ENCODE measurements around the gene TCN1. TPM values are rescaled to one million over a fixed set of nuclear protein-coding genes. Genes with fewer than 3 reads are reported as not detected.
"Not testable (repeated sequence)": the region's sequence is repeated elsewhere in the genome, so short reads cannot be mapped to it uniquely, and the experiment has no call there.

The TCN1 gene
- total RNA-seq, 1 donor from 2014 or later, result not detected

DNA sequence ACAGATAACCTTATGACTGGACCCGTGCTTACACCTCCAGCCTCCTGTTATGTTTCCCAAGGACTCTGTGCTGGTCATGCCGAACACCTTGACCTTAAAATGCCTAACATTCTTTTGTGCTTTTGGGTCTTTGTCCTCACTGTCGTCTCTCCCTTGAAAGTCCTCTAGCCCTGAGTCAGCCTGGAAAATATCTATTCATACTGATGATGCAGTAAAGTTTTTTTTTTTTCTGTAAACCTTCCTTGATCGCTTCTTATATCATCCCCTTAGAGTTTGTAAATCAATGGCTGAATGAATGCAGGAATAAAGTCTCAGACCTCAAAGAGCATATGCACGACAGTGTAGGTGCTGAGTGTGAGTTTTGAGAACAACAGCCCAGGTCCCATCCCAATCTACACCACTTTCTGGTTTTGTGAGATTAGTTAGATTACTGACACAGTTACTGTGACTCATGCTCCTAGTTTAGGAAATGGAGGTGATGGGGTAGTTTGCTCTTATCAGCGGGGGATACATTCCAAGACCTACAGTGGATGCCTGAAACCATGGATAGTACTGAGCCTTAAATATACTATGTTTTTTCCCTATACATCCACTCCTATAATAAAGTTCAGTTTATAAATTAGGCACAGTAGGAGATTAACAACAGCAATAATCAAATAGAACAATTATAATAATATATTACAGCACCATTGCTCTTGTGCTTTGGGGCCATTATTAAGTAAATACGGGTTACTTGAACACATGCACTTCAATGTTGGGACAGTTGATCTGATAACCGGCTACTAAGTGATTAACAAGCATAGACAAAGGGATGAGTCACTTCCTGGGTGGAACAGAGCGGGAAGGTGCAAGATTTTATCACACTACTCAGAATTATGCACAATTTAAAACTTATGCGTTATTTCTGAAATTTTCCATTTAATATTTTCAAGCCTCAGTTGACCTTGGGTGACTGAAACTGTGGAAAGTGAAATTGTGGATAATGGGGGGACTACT is 8.6 kb downstream of the TCN1 start:
- peak; percentile 29 for DNase-seq (ENCODE audit: extremely low read depth, low read depth, low spot score)

DNA sequence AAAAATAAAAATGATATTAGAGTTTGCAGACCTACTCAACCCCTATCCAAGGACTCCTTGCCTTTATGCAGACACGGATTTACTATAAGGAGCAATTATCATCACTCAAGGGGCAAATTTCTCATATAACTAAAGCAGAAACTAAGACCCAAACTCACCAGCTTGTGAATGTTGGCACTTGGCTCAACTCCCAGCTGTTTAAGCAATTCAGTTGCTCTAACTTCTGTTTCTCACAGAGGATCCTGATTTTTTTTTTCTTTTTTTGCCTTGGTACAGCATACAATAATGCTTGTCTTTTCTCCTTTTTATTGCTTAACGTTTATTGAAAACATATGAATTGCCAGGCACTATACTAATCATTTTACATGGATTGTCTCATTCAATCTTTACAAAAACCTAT is 11.4 kb downstream of the TCN1 start:
- no peak for DNase-seq (ENCODE audit: extremely low read depth, low read depth, low spot score)

DNA sequence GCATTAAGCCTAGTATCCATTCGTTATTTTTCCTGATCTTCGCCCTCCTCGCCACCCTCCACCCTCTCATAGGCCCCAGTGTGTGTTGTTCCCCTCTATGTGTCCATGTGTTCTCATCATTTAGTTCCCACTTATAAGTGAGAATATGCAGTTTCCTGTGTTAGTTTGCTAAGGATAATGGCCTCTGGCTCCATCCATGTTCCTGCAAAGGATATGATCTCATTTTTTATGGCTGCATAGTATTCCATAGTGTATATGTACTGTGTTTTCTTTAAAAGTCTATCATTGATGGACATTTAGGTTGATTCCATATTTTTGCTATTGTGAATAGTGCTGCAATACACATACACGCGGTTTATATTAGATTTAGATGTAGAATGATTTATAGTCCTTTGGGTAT is 14.9 kb downstream of the TCN1 start:
- not testable (repeated sequence) for DNase-seq (ENCODE audit: extremely low read depth, low read depth, low spot score)

DNA sequence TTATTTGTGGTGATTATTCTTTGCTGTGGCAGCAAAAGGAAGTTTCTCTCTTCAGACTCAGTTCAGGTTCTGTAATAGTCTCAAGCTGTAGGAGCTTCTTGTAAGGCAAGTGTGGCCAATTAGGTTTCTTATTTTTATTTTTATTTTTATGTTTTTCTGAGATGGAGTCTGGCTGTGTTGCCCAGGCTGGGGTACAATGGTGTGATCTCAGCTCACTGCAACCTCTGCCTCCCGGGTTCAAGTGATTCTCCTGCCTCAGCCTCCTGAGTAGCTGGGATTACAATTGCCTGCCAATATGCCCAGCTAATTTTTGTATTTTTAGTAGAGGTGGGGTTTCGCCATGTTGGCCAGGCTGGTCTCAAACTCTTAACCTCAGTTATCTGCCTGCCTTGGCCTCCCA is 16.7 kb downstream of the TCN1 start:
- not testable (repeated sequence) for DNase-seq (ENCODE audit: extremely low read depth, low read depth, low spot score)

DNA sequence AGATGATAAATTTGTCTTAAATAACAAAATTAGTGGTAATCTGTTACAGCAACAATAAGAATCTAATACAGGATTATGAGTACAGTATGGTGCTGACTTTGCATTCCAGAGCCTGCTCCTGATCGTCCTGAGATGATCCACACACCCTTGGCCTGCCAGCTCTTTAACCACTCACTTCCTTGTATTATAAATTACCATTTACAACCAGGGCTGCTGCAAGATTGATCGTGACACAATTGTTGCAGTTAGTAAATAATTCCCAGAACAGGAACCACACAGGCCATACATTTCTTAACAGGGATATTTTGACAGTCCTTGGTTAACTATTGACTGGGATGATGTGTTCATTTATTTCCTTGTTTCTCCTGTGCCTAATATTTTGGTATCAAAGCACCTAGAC is 17.2 kb downstream of the TCN1 start:
- no peak for DNase-seq (ENCODE audit: extremely low read depth, low read depth, low spot score)

DNA sequence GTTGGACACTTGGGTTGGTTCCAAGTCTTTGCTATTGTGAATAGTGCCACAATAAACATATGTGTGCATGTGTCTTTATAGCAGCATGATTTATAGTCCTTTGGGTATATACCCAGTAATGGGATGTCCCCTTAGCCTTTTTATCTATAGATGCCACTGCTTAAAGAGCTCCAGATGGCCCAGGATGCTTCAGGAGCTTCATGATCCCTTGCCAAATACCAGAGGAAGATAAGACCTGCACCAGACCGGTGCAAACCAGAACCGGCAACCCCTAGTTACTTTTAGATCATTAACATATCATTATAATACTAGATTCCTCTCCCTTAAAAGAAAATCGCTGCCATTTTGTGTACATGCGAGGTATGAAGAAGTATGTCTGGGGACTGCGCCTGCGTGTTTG is 17.8 kb downstream of the TCN1 start:
- DNase-seq (ENCODE audit: extremely low read depth, low read depth, low spot score), result not testable (repeated sequence)

DNA sequence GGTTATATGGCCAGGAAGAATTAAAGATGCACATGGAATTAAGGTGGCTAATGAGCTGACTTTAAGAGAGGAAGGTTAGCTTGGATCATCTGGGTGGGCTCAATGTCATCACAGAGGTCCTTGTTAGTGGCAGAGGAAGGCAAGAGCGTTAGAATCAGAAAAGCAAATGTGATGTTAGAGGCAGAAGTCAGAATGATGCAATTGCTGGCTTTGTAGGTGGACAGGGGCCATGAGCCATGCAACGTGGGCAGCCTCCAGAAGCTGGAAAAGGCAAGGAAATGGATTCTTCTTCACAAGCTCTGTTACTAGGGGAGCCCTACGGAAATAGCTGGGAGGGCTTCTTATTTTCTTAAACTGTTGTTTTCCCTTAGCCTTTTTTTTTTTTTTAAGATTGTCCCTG is 18.7 kb downstream of the TCN1 start:
- DNase-seq (ENCODE audit: extremely low read depth, low read depth, low spot score), result no peak

DNA sequence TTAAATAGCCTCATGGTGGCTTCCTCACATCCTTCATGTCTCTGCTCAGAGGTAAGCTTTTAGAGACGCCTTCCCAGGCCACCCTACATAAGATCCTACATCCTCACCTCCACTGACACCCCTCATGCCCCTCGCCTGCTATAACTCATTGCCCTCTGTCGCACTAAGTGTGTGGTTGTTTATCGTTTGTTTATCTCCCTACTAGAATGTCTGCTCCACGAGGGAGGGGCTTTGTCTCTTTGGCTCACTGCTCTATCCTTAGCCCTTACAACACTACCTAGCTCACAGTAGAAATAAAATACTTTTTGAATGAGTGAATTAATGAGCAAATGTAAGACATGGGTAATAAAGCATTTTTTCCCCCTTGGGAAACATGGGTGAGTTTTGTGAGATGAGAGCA is 19.7 kb downstream of the TCN1 start:
- DNase-seq (ENCODE audit: extremely low read depth, low read depth, low spot score), result no peak

DNA sequence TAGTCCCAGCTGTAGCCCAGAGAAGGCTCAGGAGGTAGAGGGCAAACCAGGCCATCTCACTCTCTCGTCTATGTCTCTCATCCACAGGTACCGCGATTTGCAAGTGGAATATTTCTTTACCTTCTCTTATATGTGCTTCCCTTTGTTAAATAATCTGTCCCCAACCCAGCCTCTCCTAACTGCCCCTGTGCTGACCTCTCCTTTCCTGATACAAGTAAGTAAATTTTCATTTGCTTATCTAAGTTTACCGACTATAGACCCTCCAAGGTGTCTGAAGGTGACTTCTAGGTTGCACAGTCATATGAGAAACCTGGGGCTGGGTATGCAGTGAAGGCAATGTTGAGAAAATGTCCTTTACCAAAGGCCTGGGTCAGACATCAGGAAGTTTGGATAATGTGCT is 20.9 kb downstream of the TCN1 start, which contains the start of gene CBLIF:
CBLIF (minus strand) TSS at position 101 of the 400 bp plus-strand sequence; CDS start at position 55, 46 bp downstream.
- no peak for DNase-seq (ENCODE audit: extremely low read depth, low read depth, low spot score)

DNA sequence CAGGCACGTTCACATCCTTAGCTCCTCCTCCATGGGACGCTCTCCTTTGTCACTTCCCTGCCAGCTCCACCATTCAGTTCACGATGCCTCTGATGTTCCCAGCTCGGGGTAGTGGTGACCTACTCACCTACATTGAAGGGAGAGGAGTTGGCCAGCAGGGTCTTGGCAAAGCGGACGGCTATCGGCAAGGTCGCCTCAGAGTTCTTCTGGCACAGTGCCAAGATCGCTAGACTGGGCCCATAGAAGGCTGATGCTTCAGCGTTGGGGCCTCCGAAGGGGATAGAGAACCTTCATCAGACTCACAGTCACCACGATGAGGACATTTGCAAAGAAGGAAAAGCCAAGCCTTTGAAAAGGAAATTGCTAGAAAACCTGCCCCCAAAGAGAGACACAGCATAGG is 24.0 kb downstream of the TCN1 start:
- no peak for DNase-seq (ENCODE audit: extremely low read depth, low read depth, low spot score)

DNA sequence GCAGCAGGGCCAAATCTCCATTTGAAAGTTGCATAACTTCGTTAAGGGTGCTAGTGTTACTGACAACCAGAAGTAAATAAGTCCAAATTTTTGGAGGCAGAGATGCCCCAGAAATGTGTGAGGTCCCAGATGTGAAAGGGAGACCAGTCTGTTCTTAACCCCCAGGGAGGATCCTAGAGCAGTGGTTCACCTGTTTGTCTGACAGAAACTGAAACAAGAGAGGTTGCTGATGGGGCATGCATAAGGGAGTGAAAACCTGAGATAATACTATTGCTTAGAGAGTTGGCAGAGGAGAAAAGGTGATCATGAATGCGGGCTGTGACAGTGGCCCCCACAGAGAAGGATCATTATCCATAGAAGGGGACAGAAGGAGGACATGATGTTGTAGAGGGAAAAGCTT is 24.8 kb downstream of the TCN1 start:
- DNase-seq (ENCODE audit: extremely low read depth, low read depth, low spot score), result no peak

DNA sequence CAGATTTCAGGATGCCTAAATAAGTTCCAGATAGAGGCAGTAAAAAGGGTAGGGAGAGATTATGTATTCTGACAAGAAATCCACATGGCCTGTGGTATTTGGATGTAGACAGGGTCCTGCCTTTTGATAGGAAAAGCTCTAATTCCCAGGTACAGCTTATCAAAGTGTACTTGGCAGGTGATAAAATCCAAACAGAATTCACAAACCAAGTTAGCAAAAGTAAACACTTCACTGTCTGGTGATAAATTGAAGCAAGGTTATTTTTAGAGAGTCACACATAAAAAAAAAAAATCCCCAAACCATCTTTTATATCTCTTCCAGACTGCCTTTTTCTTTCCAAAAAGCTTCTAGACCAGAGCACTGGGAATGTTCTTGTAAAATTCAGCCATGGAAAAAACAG is 26.7 kb downstream of the TCN1 start:
- DNase-seq (ENCODE audit: extremely low read depth, low read depth, low spot score), result no peak

DNA sequence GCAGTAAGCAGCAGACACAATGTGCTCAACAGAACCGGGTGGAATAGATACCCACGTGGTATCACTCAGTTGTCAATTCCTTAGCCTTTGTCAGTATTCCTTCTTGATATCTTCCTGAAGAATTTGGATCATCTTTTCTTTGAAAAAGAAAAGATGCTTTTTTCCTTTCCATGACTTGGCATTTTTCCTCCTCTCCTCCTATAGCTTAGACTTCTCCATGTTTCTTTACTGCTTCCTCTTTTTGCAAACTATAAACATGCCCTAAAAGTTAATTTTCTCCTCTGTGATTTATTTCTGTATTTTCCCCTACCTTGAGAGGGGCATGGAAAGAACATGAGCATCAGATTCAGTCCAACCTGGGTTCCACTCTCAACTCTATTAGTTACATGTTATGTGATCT is 32.7 kb downstream of the TCN1 start:
- DNase-seq (ENCODE audit: extremely low read depth, low read depth, low spot score), result no peak

DNA sequence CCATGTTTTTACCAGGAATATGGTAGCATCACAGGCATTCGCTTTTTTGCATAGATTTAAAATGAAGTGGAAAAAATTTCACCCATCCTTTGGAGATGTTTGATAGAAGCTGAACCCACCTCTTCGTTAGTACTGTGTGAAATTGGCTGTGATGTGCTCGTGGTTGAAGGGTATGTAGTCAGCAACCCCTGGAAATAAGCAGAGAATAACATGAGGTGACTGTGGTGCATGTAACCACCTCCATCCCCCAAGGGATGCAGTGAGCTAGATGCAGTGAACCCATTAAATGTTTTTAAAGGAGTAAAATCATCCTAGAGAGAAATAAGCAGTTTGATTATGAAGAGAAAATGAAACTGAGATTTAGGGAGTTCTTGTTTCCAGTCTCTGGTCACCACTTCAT is 36.9 kb downstream of the TCN1 start:
- DNase-seq (ENCODE audit: extremely low read depth, low read depth, low spot score), result no peak

DNA sequence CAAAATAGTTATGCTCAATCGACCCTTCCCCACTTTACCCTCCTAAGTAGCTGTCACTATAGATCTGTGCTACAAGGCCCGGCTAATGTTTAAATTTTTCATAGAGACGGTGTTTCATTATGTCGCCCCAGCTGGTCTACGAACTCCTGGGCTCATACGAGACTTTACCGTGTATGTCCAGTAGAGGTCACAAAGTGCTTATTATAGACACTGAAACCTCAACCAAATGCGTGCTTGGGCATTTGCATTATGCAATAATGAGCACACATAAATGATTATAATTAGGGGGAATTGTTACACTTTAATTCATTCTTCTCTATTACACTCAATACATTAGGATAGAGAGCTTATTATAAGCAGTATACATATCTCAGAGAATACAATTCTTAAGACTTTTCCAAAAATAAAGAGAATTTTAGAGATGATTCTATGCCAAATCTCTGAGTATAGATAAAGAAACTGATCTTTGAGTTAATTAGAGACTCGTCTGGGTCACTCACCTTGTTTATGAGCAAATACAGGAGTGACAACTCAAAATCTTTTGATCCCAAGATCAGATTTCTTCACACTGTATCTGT is 43.2 kb downstream of the TCN1 start:
- DNase-seq (ENCODE audit: extremely low read depth, low read depth, low spot score), result no peak

DNA sequence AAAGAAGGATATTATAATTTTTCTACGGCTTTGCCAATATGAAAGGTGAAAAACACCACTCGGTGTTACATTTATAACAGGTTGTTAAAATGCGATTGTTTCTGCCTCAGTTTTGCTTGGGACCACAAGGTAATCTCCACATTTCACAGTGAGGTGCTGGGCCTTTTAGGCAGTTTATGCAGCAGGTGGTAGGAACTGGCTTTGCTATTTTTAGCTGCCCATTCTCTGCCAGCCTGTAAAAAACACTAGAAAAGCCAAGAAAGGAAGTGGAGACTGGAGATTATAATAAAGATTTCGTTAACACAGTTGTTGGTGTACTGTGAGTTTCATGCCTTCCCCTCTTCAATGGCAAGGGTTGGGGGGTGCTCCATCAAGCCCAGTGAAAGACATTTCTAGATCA is 47.7 kb downstream of the TCN1 start:
- no peak for DNase-seq (ENCODE audit: extremely low read depth, low read depth, low spot score)

DNA sequence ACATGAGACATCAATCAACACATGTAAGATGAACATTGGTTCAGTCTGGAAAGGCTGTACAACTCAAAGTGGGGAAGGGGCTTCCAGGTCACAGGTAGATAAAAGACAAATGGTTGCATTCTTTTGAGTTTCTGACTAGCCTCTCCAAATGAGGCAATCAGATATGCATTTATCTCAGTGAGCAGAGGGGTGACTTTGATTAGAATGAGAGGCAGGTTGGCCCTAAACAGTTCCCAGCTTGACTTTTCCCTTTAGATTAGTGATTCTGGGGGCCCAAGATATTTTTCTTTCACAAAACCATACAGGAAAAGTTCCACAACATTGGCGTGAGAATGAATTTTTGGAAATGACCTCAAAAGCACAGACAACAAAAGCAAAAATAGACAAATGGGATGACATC is 49.9 kb downstream of the TCN1 start:
- not testable (repeated sequence) for DNase-seq (ENCODE audit: extremely low read depth, low read depth, low spot score)

DNA sequence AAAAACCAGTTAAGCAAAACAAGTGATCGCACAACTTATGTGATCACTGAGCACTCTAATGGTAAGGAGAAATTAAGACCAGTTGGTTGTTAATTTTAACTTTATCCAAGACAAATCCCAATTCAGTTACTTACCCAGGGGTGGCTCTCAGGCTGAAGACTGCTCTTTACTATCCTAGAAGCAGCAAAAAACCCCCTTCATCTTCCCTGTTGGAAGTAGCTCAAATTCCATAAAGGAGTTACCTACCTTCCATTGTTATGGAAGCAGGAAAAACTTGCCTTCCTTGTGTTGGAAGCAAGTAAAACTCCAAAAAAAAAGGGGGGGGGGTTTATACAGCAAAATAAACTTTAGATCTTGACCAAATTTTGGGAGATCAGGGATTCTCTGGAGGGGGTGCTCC is 50.5 kb downstream of the TCN1 start:
- no peak for DNase-seq (ENCODE audit: extremely low read depth, low read depth, low spot score)

DNA sequence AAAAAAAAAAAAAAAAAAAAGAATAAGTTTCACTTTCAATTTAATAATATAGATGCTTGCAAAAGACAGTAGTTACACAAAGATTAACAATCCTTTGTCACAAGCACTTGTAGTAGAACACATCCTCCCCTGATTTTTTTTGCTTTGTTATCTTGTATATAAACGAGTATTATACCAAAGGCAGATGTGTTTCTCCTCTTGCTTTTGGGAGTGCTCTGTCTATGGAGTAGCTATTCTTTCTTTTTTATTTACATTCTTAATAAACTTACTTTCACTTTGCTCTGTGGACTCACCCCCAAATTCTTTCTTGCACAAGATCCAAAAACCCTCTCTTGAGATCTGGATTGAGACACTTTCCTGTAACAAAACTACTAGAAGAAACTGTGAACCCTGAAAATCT is 52.3 kb downstream of the TCN1 start:
- no peak for DNase-seq (ENCODE audit: extremely low read depth, low read depth, low spot score)

DNA sequence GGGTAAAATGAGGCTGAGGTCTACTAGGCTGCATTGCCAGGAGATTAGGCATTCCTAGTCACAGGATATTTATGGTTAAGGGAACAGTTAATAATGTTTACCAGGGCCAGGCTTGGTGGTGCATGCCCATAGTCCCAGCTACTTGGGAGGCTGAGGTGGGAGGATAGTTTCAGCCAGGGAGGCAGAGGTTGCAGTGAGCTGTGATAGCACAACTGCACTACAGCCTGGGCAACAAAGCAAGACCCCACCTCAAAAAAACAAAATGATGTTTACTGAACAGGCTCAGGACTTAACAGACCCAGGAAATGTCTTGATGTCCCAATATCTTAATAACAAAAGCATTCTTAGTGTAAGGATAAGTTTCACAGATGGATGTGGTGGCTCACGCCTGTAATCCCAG is 52.9 kb downstream of the TCN1 start:
- no peak for DNase-seq (ENCODE audit: extremely low read depth, low read depth, low spot score)

DNA sequence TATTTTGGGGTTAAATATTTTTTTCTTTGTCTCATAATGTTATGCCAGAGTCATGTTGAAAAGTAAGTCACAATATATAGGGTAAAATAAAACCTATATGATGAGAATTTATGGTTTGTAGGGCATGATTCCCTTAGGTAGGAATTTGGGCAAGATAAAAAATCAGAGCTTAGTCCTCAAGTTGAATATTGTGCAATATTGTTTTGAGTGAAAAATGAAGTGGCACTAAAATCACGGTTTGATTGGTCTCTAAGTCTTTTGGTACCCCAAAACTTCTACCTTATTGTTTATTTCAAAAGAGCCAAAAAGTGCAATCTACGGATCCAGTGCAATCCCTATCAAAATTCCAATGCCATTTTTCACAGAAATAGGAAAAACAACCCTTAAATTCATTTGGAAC is 54.1 kb downstream of the TCN1 start:
- DNase-seq (ENCODE audit: extremely low read depth, low read depth, low spot score), result no peak

DNA sequence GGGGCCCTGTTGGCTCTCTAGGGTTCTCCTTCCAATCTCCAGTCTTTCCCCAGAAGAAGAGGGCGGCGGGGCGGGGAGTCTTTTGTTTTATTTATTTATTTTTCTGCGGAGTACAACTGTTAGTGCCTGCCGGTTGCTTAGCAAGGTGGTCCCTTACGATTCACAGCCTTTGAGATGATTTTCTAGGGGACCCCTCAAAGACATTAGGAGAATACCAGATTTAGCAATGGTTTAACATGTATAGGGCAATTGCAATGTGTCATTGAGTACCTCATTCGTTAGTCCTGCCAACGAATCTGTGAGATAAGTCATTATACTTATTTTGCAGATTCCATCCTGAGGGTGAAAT is 55.4 kb downstream of the TCN1 start:
- no peak for DNase-seq (ENCODE audit: extremely low read depth, low read depth, low spot score)
